ENCODE data around the gene TAF6L. TPM values are rescaled to one million over a fixed set of nuclear protein-coding genes. Genes with fewer than 3 reads are reported as not detected.
"Not testable (repeated sequence)": the region's sequence is repeated elsewhere in the genome, so short reads cannot be mapped to it uniquely, and the experiment has no call there.

TAF6L gene
- total RNA-seq, 2 donors from 2014 or later = 37.4 to 41.7 TPM

- H3K9me3 Mint-ChIP-seq = no peaks in the 10 kb centered on the region
Observed at GRCh38 chr11:62737196-62737595, 34.0 kb upstream of the TAF6L start.

GRCh38 chr11:62747475-62748160, 23.6 kb upstream of the TAF6L start:
- DNase-seq = no peak
- H3K9me3 Mint-ChIP-seq = no peaks in the 10 kb centered on the region
- Histone ChIP-seq H3K9me3 (ENCODE audit: control insufficient read depth, low read length) (no peaks in the 10 kb centered on the region), H3K4me3 (ENCODE audit: low read length) (no peak overlapping the region), H3K27me3 (ENCODE audit: control insufficient read depth, insufficient read depth, low read length, poor library complexity, severe bottlenecking) (no peaks in the 10 kb centered on the region), H3K36me3 (ENCODE audit: control insufficient read depth, insufficient read depth, low read length) (peaks cover 14% of the 10 kb centered on the region), H3K9ac (ENCODE audit: extremely low read depth, low read length, poor library complexity, severe bottlenecking) (no peak overlapping the region), H3K27ac (ENCODE audit: low read depth, low read length) (peak overlapping the region; percentile 68), H3K4me1 (ENCODE audit: control insufficient read depth, insufficient read depth, low read length) (no peaks in the 10 kb centered on the region)
- H3K4me3 Mint-ChIP-seq = no peak overlapping the region
- H3K27ac Mint-ChIP-seq = no peak overlapping the region
- TF ChIP-seq CTCF (conservative IDR thresholded peaks at IDR 0.05) = no peak
- no peaks in the 10 kb centered on the region for H3K27me3 Mint-ChIP-seq (ENCODE audit: insufficient read depth)
- peaks cover 4% of the 10 kb centered on the region for H3K4me1 Mint-ChIP-seq
- H3K36me3 Mint-ChIP-seq (ENCODE audit: low read depth) = peaks cover 22% of the 10 kb centered on the region
- 92 to 96% methylated on average over 4 to 7 of the region's 9 CpGs for WGBS, 2 experiments (ENCODE audit: insufficient coverage in 1 of 2, insufficient read length in 1 of 2)

More at GRCh38 chr11:62737196-62737595, 34.0 kb upstream of the TAF6L start:
- H3K4me1 ChIP-seq (ENCODE audit: control insufficient read depth, insufficient read depth, low read length) = no peaks in the 10 kb centered on the region
- no peak overlapping the region for H3K4me3 Mint-ChIP-seq
- H3K36me3 ChIP-seq (ENCODE audit: control insufficient read depth, insufficient read depth, low read length) = peaks cover 55% of the 10 kb centered on the region
- no peaks in the 10 kb centered on the region for H3K4me1 Mint-ChIP-seq
- TF ChIP-seq CTCF (conservative IDR thresholded peaks at IDR 0.05) = no peak
- no peak for DNase-seq
- H3K9me3 ChIP-seq (ENCODE audit: control insufficient read depth, low read length) = no peaks in the 10 kb centered on the region
- H3K27me3 ChIP-seq (ENCODE audit: control insufficient read depth, insufficient read depth, low read length, poor library complexity, severe bottlenecking) = no peaks in the 10 kb centered on the region
- peaks cover 38% of the 10 kb centered on the region for H3K36me3 Mint-ChIP-seq (ENCODE audit: low read depth)
- no peak overlapping the region for H3K27ac Mint-ChIP-seq
- no peak overlapping the region for H3K9ac ChIP-seq (ENCODE audit: extremely low read depth, low read length, poor library complexity, severe bottlenecking)
- no peak overlapping the region for H3K4me3 ChIP-seq (ENCODE audit: low read length)
- no peak overlapping the region for H3K27ac ChIP-seq (ENCODE audit: low read depth, low read length)
- no peaks in the 10 kb centered on the region for H3K27me3 Mint-ChIP-seq (ENCODE audit: insufficient read depth)

- not testable (repeated sequence) for H3K27ac ChIP-seq (ENCODE audit: low read depth, low read length); H3K9ac ChIP-seq (ENCODE audit: extremely low read depth, low read length, poor library complexity, severe bottlenecking); H3K4me1 Mint-ChIP-seq; H3K27me3 Mint-ChIP-seq (ENCODE audit: insufficient read depth); H3K9me3 ChIP-seq (ENCODE audit: control insufficient read depth, low read length); H3K4me3 ChIP-seq (ENCODE audit: low read length); DNase-seq; H3K27me3 ChIP-seq (ENCODE audit: control insufficient read depth, insufficient read depth, low read length, poor library complexity, severe bottlenecking); H3K4me3 Mint-ChIP-seq; H3K9me3 Mint-ChIP-seq; H3K4me1 ChIP-seq (ENCODE audit: control insufficient read depth, insufficient read depth, low read length)
- Mint-ChIP-seq H3K36me3 (ENCODE audit: low read depth) (peaks cover 24% of the 10 kb centered on the region), H3K27ac (peak overlapping the region; percentile 13)
- peaks cover 16% of the 10 kb centered on the region for H3K36me3 ChIP-seq (ENCODE audit: control insufficient read depth, insufficient read depth, low read length)
- WGBS, 2 experiments (ENCODE audit: insufficient coverage in 1 of 2, insufficient read length in 1 of 2) = 93 to 94% methylated on average over 5 of the region's 5 CpGs
Observed at GRCh38 chr11:62749931-62750330, 21.3 kb upstream of the TAF6L start.

All from endodermal cell (in vitro differentiated cells).